ENCODE data around the gene CD40LG.

Gene CD40LG

DNA sequence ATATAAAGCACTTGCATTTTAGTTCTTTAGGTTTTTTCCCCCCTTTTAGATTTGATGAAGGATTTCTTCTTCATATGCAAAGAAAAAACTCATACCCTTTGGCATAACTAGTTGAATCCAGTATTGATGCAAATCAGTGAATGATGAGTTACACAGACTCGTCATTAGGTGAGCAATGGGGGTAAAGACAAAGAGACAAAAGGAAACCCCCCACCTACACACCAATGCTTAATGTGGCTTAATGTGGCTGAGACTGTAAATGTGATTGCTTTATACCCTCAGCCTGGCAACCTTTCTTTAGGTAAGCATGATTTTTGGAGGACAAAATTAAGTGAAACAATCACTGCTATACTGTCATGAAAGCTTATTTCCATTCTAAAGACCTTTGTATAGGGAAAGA lies 39.5 kb downstream of the CD40LG start:
- Histone ChIP-seq H3K18ac (ENCODE audit: low read length) (no peak overlapping the region), H3K14ac (ENCODE audit: low read length) (no peak overlapping the region), H3K79me1 (ENCODE audit: low read depth, low read length) (no peaks in the 10 kb centered on the region), H2BK5ac (ENCODE audit: low read length) (no peak overlapping the region), H4K91ac (ENCODE audit: low read depth, low read length, poor library complexity) (no peak overlapping the region), H3K4me3 (ENCODE audit: low read length in 2 of 2) (no peak overlapping the region), H2BK15ac (ENCODE audit: low read length) (no peak overlapping the region), H2AK5ac (ENCODE audit: low read depth, low read length) (no peak overlapping the region), H2BK120ac (ENCODE audit: low read depth, low read length) (no peak overlapping the region), H3K4ac (ENCODE audit: low read length) (no peak overlapping the region), H3K4me1 (ENCODE audit: control insufficient read depth in 2 of 2, insufficient read depth in 1 of 2, low read depth in 1 of 2, low read length in 2 of 2) (peaks cover 4 to 6% of the 10 kb centered on the region in 2 donors), H3K27me3 (ENCODE audit: control insufficient read depth in 3 of 3, insufficient read depth in 3 of 3, low read depth in 1 of 3, low read length in 3 of 3) (peaks cover 0 to 9% (median 0%) of the 10 kb centered on the region in 3 experiments), H4K8ac (ENCODE audit: low read depth, low read length) (no peak overlapping the region), H2AFZ (ENCODE audit: low read length) (no peak overlapping the region), H3K9ac (ENCODE audit: low read depth, low read length, poor library complexity) (no peak overlapping the region), H3K23ac (ENCODE audit: low read depth, low read length, poor library complexity) (no peak overlapping the region), H3K36me3 (replicated peaks in 1 of 2; ENCODE audit: control insufficient read depth in 2 of 2, insufficient read depth in 2 of 2, low read length in 2 of 2) (no peaks in the 10 kb centered on the region), H3K9me3 (replicated peaks in 1 of 2; ENCODE audit: control insufficient read depth in 2 of 2, insufficient read depth in 1 of 2, low read depth in 1 of 2, low read length in 2 of 2) (no peaks in the 10 kb centered on the region), H3K4me2 (ENCODE audit: insufficient read depth, low read length, poor library complexity, severe bottlenecking) (no peak overlapping the region), H3K27ac (replicated peaks; ENCODE audit: low read length) (no peak overlapping the region), H2BK12ac (ENCODE audit: low read length) (no peak overlapping the region)
- no peak for DNase-seq (ENCODE audit: low spot score)
- no CpG with 5 or more reads among the region's 1 CpG for WGBS, 2 donors (ENCODE audit: extremely low coverage in 2 of 2, insufficient read length in 2 of 2, insufficient replicate concordance in 1 of 2)

DNA sequence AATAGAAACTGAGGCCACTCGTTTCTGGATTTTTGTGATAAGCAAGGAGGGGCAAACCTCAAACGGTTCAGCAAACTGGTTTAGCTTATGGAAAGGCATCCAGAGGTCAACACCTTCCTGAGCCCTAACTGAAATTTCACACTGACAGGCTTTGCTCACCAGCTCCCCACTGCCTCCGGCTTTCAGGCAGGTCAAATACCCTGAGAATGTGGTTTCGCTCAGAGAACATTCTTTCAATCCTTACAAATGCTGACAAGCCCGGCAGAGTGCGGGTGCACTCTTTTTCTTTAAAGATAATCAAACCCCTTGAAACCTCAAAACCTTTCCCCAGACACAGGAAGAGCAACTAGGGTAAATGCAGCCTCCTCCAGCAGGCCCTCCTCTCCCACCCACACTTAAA lies 41.5 kb downstream of the CD40LG start:
- Histone ChIP-seq H3K27ac (replicated peaks; ENCODE audit: low read length) (peak overlapping the region; percentile 94), H3K4me2 (ENCODE audit: insufficient read depth, low read length, poor library complexity, severe bottlenecking) (no peak overlapping the region)
- peak; percentile 8 for DNase-seq (ENCODE audit: low spot score)

DNA sequence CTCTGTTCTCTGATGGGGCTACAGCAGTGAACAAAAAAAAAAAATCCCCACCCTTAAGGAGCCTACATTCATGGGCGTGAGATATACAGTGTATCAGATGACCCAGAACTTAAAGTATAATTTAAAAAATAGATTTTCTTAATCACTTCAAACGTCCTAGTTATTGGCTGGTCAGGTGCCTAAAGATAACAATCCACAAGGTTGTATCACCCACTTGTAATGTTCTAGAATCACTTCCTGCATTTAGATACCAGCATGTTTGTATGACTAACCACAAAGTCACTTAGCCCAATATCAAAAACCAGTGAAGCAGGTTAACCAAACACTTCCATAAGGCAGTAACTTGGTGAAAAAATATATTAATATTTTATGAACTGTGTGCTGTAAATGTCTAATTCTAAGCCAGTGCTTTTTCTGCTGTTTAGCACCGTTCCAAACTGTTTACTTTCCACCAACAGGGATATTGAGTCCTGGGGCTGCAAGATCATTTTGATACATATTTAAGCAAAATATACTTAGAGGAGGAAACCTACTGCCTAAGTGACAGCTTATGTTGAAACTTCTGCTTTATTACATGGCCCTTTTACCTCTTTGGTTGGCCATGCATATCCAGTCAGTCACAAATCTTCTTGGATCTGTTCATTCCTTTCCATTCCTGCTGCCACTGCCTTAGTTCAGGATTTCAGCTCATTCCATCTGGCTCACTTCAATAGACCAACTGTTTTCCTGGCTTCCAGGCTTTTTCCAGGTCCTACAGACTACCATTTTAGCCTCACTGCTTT lies 43.3 kb downstream of the CD40LG start:
- H3K36me3 ChIP-seq (replicated peaks in 1 of 2; ENCODE audit: control insufficient read depth in 2 of 2, insufficient read depth in 2 of 2, low read length in 2 of 2), result no peaks in the 10 kb centered on the region
- H4K8ac ChIP-seq (ENCODE audit: low read depth, low read length), result no peak overlapping the region
- H3K27ac ChIP-seq (replicated peaks; ENCODE audit: low read length), result no peak overlapping the region
- H2BK120ac ChIP-seq (ENCODE audit: low read depth, low read length), result no peak overlapping the region
- H3K79me1 ChIP-seq (ENCODE audit: low read depth, low read length), result no peaks in the 10 kb centered on the region
- no peak overlapping the region for H3K23ac ChIP-seq (ENCODE audit: low read depth, low read length, poor library complexity)
- H2AFZ ChIP-seq (ENCODE audit: low read length), result no peak overlapping the region
- no peak overlapping the region for H3K9ac ChIP-seq (ENCODE audit: low read depth, low read length, poor library complexity)
- H3K18ac ChIP-seq (ENCODE audit: low read length), result no peak overlapping the region
- H3K9me3 ChIP-seq (replicated peaks in 1 of 2; ENCODE audit: control insufficient read depth in 2 of 2, insufficient read depth in 1 of 2, low read depth in 1 of 2, low read length in 2 of 2), result no peaks in the 10 kb centered on the region
- H3K4ac ChIP-seq (ENCODE audit: low read length), result no peak overlapping the region
- no peak overlapping the region for H3K4me3 ChIP-seq (ENCODE audit: low read length in 2 of 2)
- peaks cover 0 to 4% (median 0%) of the 10 kb centered on the region in 3 experiments for H3K27me3 ChIP-seq (ENCODE audit: control insufficient read depth in 3 of 3, insufficient read depth in 3 of 3, low read depth in 1 of 3, low read length in 3 of 3)
- no peak overlapping the region for H2BK5ac ChIP-seq (ENCODE audit: low read length)
- no CpG with 5 or more reads among the region's 3 CpGs for WGBS, 2 donors (ENCODE audit: extremely low coverage in 2 of 2, insufficient read length in 2 of 2, insufficient replicate concordance in 1 of 2)
- no peak overlapping the region for H4K91ac ChIP-seq (ENCODE audit: low read depth, low read length, poor library complexity)
- no peak overlapping the region for H3K14ac ChIP-seq (ENCODE audit: low read length)
- no peak overlapping the region for H2AK5ac ChIP-seq (ENCODE audit: low read depth, low read length)
- no peak overlapping the region for H2BK12ac ChIP-seq (ENCODE audit: low read length)
- DNase-seq (ENCODE audit: low spot score), result no peak
- H3K4me2 ChIP-seq (ENCODE audit: insufficient read depth, low read length, poor library complexity, severe bottlenecking), result no peak overlapping the region
- peaks cover 4 to 9% of the 10 kb centered on the region in 2 donors for H3K4me1 ChIP-seq (ENCODE audit: control insufficient read depth in 2 of 2, insufficient read depth in 1 of 2, low read depth in 1 of 2, low read length in 2 of 2)
- no peak overlapping the region for H2BK15ac ChIP-seq (ENCODE audit: low read length)

More for the DNA sequence above, 41.5 kb downstream of the CD40LG start:
- H3K36me3 ChIP-seq (replicated peaks in 1 of 2; ENCODE audit: control insufficient read depth in 2 of 2, insufficient read depth in 2 of 2, low read length in 2 of 2), result no peaks in the 10 kb centered on the region
- peaks cover 0 to 9% (median 0%) of the 10 kb centered on the region in 3 experiments for H3K27me3 ChIP-seq (ENCODE audit: control insufficient read depth in 3 of 3, insufficient read depth in 3 of 3, low read depth in 1 of 3, low read length in 3 of 3)
- H3K18ac ChIP-seq (ENCODE audit: low read length), result no peak overlapping the region
- H2BK5ac ChIP-seq (ENCODE audit: low read length), result no peak overlapping the region
- H2BK120ac ChIP-seq (ENCODE audit: low read depth, low read length), result no peak overlapping the region
- no peak overlapping the region for H3K9ac ChIP-seq (ENCODE audit: low read depth, low read length, poor library complexity)
- H2BK12ac ChIP-seq (ENCODE audit: low read length), result no peak overlapping the region
- WGBS, 2 donors (ENCODE audit: extremely low coverage in 2 of 2, insufficient read length in 2 of 2, insufficient replicate concordance in 1 of 2), result no CpG with 5 or more reads among the region's 6 CpGs
- H2AFZ ChIP-seq (ENCODE audit: low read length), result peak overlapping the region; percentile 60
- no peaks in the 10 kb centered on the region for H3K9me3 ChIP-seq (replicated peaks in 1 of 2; ENCODE audit: control insufficient read depth in 2 of 2, insufficient read depth in 1 of 2, low read depth in 1 of 2, low read length in 2 of 2)
- no peak overlapping the region for H3K14ac ChIP-seq (ENCODE audit: low read length)
- no peak overlapping the region for H4K91ac ChIP-seq (ENCODE audit: low read depth, low read length, poor library complexity)
- H2AK5ac ChIP-seq (ENCODE audit: low read depth, low read length), result no peak overlapping the region
- H3K4me3 ChIP-seq (ENCODE audit: low read length in 2 of 2), result no peak overlapping the region
- no peak overlapping the region for H3K23ac ChIP-seq (ENCODE audit: low read depth, low read length, poor library complexity)
- no peak overlapping the region for H3K4ac ChIP-seq (ENCODE audit: low read length)
- peaks cover 4 to 8% of the 10 kb centered on the region in 2 donors for H3K4me1 ChIP-seq (ENCODE audit: control insufficient read depth in 2 of 2, insufficient read depth in 1 of 2, low read depth in 1 of 2, low read length in 2 of 2)
- no peak overlapping the region for H4K8ac ChIP-seq (ENCODE audit: low read depth, low read length)
- no peaks in the 10 kb centered on the region for H3K79me1 ChIP-seq (ENCODE audit: low read depth, low read length)
- no peak overlapping the region for H2BK15ac ChIP-seq (ENCODE audit: low read length)

DNA sequence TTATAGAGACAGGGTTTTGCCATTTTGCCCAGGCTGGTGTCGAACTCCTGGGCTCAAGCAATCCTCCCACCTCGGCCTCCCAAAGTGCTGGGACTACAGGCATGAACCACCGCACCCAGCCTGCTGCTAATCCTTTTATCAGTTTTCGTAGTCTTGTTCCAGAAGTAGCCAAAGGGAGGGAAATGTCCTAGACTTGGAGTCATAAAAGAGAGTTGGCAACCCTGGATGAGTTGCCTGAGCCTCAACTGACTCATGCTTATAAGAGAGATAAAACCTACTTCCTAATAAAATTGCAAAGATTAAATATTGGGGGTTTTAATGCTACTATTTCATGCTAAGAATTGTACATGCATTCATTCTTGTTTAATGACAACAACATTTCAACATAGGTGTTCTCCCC lies 44.3 kb downstream of the CD40LG start:
- H2BK15ac ChIP-seq (ENCODE audit: low read length), result no peak overlapping the region
- no peak overlapping the region for H2AFZ ChIP-seq (ENCODE audit: low read length)
- no peak overlapping the region for H4K91ac ChIP-seq (ENCODE audit: low read depth, low read length, poor library complexity)
- no peaks in the 10 kb centered on the region for H3K9me3 ChIP-seq (replicated peaks in 1 of 2; ENCODE audit: control insufficient read depth in 2 of 2, insufficient read depth in 1 of 2, low read depth in 1 of 2, low read length in 2 of 2)
- H3K27ac ChIP-seq (replicated peaks; ENCODE audit: low read length), result no peak overlapping the region
- no peak overlapping the region for H2AK5ac ChIP-seq (ENCODE audit: low read depth, low read length)
- no CpG with 5 or more reads among the region's 4 CpGs for WGBS, 2 donors (ENCODE audit: extremely low coverage in 2 of 2, insufficient read length in 2 of 2, insufficient replicate concordance in 1 of 2)
- no peak overlapping the region for H3K4ac ChIP-seq (ENCODE audit: low read length)
- H3K4me2 ChIP-seq (ENCODE audit: insufficient read depth, low read length, poor library complexity, severe bottlenecking), result no peak overlapping the region
- H3K23ac ChIP-seq (ENCODE audit: low read depth, low read length, poor library complexity), result no peak overlapping the region
- peaks cover 4 to 9% of the 10 kb centered on the region in 2 donors for H3K4me1 ChIP-seq (ENCODE audit: control insufficient read depth in 2 of 2, insufficient read depth in 1 of 2, low read depth in 1 of 2, low read length in 2 of 2)
- H2BK12ac ChIP-seq (ENCODE audit: low read length), result no peak overlapping the region
- H3K27me3 ChIP-seq (ENCODE audit: control insufficient read depth in 3 of 3, insufficient read depth in 3 of 3, low read depth in 1 of 3, low read length in 3 of 3), result peaks cover 0 to 4% (median 0%) of the 10 kb centered on the region in 3 experiments
- no peak overlapping the region for H3K9ac ChIP-seq (ENCODE audit: low read depth, low read length, poor library complexity)
- H2BK5ac ChIP-seq (ENCODE audit: low read length), result no peak overlapping the region
- no peak for DNase-seq (ENCODE audit: low spot score)
- H3K36me3 ChIP-seq (replicated peaks in 1 of 2; ENCODE audit: control insufficient read depth in 2 of 2, insufficient read depth in 2 of 2, low read length in 2 of 2), result no peaks in the 10 kb centered on the region
- no peaks in the 10 kb centered on the region for H3K79me1 ChIP-seq (ENCODE audit: low read depth, low read length)
- H3K14ac ChIP-seq (ENCODE audit: low read length), result no peak overlapping the region
- no peak overlapping the region for H4K8ac ChIP-seq (ENCODE audit: low read depth, low read length)
- no peak overlapping the region for H3K18ac ChIP-seq (ENCODE audit: low read length)
- no peak overlapping the region for H2BK120ac ChIP-seq (ENCODE audit: low read depth, low read length)
- no peak overlapping the region for H3K4me3 ChIP-seq (ENCODE audit: low read length in 2 of 2)

All from neuronal stem cell (in vitro differentiated cells).